Stimulated activated CD4-positive, alpha-beta T cell treated with anti-CD3 and anti-CD28 coated beads, Interleukin-15, amount 100 ng/mL, for 48 hours (primary cell): Measurements from ENCODE around the gene GPC5.

Experiments used
- DNase-seq, 2 donors: peaks; one replicate each; pipeline ENCODE4 v3.0.0-alpha.2; 2020; ENCODE audit warnings: low read depth in 2 of 2

Gene GPC5

GRCh38 chr13:91454666-91455065 is 56.2 kb downstream of the GPC5 start:
- DNase-seq: no peak

- no peak for DNase-seq
These were observed 58.4 kb downstream of the GPC5 start for GRCh38 chr13:91456837-91457236.

DNA sequence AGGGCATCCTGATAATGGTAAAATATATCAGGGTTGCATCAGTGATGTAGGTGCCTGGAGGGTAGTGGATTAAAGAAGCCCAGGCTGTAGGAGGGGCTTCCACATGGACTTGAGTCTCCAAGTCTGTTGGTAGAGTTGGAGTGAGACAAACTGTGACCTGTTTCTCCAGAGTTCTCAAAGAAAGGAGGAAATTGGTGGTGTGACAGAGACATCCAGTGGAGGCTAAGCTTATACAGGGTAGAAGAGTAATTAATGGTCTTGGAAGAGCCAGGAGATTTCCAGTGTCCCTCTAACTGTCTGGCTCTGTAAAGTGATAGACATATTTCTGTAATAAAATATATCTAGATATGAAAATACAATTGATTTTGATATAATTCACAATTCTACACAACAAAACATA is 61.1 kb downstream of the GPC5 start:
- DNase-seq: no peak

DNA sequence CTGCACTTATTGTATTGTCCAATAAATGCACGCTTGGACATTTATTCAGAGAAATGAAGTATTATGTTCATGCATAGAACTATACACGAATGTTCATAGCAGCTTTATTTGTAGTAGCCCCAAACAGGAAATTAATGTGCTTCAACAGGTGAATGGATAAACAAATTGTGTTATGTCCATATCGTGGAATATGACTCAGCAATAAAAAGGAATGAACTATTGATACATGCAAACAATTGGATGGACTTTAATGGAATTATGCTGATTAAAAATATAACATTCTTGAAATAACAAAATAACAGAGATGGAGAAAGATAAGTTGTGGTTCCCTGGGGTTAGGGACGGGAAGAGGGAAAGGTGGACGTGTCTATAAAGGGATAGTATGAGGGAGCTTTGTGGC is 65.9 kb downstream of the GPC5 start:
- DNase-seq: no peak

- DNase-seq: no peak
These were observed 68.8 kb downstream of the GPC5 start for GRCh38 chr13:91467236-91467635.

GRCh38 chr13:91468301-91468700 is 69.9 kb downstream of the GPC5 start:
- no peak for DNase-seq

GRCh38 chr13:91470084-91470621 is 71.7 kb downstream of the GPC5 start:
- DNase-seq: no peak

DNA sequence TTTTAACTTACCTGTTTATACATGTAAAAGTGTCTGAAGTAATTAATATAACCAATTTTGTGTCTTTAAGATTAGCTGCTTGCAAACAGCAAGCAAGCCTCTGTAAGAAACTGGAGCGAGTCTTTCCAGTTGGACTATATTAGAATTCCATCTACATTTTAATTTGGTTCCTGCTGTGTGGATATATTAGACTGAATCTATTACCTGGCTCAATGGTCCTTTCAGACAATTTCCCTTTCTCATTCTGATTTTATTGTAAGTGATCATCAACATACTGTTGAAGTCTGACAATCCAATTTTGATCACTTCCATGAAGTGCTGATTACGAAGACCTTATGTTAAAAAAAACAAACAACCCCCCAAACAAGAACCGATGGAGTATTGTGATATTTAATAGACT is 72.3 kb downstream of the GPC5 start:
- no peak for DNase-seq

GRCh38 chr13:91482427-91482826 is 84.0 kb downstream of the GPC5 start:
- no peak for DNase-seq

DNA sequence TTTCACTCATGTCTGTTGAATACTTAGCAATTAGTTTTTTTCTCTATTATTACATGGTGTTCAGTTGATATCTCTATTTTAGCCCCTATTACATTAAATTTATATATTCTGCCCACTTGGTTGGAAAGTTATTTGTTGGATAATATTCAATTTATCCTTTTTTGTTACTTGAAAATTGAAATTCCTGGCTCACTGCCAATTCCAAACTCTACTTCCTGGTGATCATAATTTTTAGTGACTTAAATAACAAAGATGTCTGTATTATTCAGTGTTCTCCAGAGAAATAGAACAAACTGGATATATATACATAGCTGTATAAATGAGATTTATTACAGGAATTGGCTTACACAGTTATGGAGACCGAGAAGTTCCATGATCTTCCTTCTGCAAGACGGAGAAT is 93.6 kb downstream of the GPC5 start:
- DNase-seq: no peak

DNA sequence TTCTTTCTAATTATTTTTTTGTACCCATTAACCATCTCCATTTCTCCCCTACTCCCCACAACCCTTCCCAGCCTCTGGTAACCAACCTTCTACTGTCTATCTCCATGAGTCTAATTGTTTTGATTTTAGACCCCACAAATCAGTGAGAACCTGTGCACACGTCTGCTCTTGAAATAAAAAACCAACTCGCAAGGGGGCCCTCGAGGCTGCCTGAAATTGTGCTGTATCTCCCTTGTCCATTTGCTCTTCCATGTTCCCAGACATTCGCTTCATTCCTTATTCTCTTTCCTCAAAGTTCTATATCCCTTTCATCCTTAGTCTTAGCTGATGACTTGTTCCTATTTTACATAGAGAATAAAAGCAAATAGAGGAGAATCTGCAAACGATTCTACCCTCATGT is 95.0 kb downstream of the GPC5 start:
- no peak for DNase-seq

- DNase-seq: no peak
These were observed 99.9 kb downstream of the GPC5 start for GRCh38 chr13:91498298-91498697.

- no peak for DNase-seq
These were observed 105.8 kb downstream of the GPC5 start for GRCh38 chr13:91504216-91504615.

- no peak for DNase-seq
These were observed 108.3 kb downstream of the GPC5 start for GRCh38 chr13:91506759-91507158.

- DNase-seq: no peak
These were observed 111.6 kb downstream of the GPC5 start for GRCh38 chr13:91510058-91510457.

DNA sequence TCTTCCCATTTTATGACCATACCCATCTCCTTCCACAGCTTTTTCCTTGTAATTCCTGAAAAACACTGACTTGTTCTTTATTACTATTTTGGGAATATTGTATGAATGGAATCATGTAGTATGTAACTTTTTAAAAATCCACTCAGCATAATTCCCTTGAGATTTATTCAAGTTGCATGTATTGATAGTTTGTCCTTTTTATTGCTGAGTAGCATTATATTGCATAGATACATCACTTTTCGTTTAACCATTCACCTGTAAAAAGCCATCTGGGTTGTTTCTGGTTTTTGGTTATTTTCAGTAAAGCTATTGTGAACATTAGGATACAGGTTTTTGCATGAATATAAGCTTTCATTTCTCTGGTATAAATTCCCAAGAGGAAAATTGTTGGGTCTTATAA is 115.4 kb downstream of the GPC5 start:
- DNase-seq: no peak

- DNase-seq: no peak
These were observed 118.4 kb downstream of the GPC5 start for GRCh38 chr13:91516799-91517198.

DNA sequence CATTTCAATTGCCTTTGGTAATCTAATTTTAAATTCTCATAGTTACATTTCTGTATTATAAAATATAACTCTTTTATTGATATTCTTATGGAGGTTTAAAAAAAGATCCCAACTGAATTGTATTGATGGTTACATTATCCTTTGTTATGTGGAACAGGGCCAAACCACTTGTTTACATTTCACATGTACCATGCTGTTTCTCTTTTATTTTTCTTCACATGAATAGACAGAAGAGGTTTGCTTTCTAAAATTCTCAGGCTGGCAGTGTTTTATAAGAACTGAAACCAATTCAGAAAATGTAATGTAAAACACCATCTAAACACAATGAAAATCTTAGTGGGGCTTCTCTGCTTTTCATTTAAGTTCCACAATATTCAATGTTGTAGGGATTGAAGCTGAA is 122.5 kb downstream of the GPC5 start:
- no peak for DNase-seq

- no peak for DNase-seq
These were observed 124.7 kb downstream of the GPC5 start for GRCh38 chr13:91523116-91523515.

- no peak for DNase-seq
These were observed 128.2 kb downstream of the GPC5 start for GRCh38 chr13:91526543-91527033.

DNA sequence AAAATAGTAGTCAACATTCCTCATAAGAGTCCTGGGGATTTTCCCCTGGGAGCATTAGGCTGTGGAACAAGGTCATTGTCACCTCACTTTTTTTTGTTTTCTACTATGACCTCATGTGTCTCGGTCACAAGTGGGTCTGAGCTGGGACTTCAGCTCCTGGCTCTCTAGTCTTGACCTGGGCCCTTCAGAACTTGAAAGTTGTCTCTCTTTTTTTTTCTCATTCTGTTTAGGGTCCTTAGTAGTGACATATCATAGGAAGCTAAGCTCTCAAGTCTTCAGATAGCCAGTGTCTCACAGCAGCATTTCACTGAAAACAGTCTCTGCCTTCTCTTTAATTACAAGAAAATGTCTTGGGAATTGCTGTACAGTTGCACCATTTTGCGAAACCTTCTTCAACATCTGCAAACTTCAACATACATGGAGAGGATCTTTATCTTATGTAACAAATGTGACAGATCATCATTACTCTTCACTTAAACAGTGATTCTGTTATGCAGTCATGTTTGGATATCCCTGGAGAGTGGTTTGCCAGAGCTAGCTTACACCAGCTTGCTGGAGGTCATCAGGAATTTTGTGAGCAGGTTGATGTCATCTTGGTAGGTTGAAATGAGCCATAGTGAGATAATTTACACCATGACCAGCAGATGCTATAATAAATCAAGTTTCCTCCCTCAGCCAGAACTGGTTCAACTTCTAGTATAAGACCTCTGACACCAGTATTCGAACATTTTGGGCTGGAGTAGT is 131.5 kb downstream of the GPC5 start:
- DNase-seq: no peak

DNA sequence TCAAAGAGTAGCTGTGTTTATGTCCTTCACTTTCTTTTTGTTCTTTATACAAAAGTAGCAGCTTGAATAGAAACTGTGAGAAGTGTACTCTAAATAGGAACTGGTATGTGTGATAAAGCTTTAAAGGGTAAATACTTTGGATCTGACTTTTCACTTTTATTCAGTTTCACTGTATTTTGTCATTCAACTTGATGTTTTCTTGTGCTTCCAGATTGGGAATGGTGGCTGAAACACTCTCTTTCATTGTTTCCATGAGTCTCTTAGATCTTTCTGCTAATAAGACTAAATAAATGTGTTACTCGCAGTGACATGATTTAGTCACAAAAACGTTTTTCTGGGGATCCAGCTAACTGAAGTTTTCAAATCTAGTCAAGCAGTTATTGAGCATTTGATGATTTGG is 133.2 kb downstream of the GPC5 start:
- DNase-seq: no peak

- no peak for DNase-seq
These were observed 134.9 kb downstream of the GPC5 start for GRCh38 chr13:91533354-91533753.

DNA sequence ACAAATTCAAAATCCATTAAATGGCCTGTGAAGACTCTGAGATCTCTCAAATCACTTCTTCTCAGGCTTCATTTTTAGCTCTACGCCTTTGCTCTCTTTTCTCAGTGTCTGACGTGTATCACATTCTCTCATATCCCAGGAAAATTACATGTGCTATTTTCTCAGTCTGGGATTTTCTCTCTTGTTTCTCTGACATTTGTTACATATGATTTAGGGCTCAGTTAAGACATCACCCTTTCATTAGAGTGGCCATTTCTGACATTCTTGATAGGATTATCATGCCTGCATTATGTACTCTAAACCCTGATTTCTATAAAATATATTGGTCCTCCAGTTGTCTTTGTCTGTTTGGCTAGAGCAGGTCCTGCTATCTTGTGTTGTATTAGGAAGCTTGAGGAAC is 136.6 kb downstream of the GPC5 start:
- no peak for DNase-seq
